Measurements from ENCODE around the gene CHRDL1.
"Not testable (repeated sequence)": the region's sequence is repeated elsewhere in the genome, so short reads cannot be mapped to it uniquely, and the experiment has no call there.

CHRDL1 gene, protein sequence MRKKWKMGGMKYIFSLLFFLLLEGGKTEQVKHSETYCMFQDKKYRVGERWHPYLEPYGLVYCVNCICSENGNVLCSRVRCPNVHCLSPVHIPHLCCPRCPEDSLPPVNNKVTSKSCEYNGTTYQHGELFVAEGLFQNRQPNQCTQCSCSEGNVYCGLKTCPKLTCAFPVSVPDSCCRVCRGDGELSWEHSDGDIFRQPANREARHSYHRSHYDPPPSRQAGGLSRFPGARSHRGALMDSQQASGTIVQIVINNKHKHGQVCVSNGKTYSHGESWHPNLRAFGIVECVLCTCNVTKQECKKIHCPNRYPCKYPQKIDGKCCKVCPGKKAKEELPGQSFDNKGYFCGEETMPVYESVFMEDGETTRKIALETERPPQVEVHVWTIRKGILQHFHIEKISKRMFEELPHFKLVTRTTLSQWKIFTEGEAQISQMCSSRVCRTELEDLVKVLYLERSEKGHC

DNA sequence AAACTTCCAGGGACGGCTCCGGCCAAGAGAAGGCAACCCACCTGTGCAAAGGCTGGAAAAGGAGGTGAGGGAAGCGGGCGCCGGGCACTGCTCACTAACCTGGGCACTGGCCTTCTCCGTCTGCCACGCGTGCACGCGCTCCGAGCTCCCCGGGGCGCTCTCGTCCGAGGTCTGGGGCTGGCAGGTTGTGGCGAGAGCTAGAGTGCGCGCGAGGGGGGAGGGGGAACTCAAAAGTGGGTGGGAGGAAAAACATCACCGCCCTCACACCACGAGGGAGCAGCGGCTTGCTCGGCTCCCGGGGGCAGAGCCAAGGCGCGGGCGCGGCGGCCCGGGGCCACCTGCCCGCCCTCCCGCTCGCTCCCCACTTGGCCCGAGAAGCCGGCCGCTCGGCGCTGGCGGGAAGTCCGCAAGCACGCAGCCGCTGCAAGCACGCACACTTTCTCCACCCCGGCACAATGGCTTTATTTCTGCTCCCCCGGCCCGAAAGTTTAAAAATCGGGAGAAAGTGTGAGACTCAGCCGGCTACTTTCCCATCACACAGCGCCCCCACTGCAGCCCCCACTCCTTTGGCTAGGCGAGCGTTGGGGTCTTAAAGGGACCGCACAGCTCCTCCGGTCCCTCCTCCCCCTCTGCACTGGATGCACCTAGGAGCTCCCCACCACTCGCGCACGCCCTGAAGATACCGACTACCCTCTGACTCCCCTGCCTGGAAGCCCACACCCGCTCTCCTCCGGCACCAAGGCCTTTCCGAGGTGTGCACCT lies at the start of gene CHRDL1:
Gene CHRDL1, minus strand, starts transcription at position 173 of the 762 bp plus-strand sequence. CDS start 3,636 bp downstream, outside the sequence.
- peak in 1 of 2 donors; percentile 1 for DNase-seq

DNA sequence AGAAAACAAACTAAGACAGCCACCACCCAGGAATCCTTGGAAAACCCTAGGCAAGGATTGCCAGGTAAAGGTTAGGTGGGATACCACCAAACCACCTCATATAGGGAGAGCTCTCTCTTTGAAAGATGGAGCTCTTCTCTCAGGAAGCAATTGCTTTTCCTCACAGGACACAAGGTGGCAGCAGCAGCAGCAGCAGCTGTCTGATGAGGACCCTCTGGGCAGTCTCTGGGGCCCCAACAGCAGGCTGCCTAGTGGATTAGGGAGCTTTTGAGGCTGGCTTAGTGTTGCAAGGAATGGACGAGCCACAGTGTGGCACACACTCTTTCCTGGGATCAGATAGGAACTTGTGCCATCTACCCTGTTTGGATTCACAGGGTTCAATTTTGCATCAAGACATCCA lies 41.4 kb upstream of the CHRDL1 start:
- no peak for DNase-seq

DNA sequence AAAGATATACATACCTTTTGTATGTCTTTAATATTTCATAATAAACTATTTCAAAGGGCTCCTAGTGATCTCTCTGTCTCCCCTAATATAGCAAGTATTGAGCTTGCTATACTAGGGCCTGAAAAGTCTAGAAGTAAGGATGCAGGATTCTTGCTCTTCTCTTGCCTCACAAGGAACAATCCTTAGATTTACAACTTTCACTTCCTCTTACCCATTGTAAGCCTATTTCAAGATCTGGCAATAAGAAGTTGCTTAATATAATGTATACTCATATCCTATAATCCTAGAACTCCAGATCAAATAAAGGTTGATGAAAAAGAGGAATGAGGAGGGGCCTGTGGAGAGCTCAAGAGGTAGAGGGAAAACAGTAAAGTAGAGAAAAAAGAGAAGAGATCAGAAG lies 40.8 kb upstream of the CHRDL1 start:
- DNase-seq = no peak

DNA sequence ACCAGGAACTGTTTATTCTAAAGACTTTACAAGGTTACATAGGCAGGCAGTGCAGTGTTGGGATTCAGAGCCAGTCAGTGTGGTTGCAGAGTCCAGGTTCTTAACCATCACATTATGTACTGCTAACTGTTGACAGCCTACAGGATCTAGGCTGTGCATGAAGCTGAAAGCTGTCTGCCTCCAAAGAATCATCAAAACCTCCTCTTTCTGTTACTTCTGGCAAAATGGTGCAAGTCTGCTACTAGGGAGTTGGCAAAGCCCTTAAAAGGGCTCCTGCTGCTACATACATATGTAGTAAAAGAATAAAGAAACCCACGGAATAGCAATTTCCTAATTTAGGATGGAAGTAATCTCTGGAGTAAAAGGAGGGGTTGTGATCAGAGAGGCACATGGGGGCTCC lies 40.4 kb upstream of the CHRDL1 start:
- no peak for DNase-seq

DNA sequence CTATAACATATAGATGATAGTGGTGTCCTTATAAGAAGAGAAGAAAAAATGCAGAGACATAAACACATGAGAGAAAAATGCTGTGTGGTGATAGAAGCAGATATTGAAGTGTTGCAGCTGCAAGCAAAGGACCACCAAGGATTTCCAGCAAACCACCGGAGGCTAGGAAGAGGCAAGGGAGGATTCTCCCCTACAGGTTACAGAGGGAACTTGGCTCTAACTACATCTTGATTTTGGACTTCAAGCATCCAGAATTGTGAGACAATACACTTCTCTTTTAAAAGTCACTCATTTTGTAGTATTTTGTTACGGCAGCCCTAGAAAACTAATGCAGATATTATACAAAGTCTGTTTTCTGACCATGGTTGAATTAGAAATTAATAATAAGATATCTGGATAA lies 30.4 kb upstream of the CHRDL1 start:
- DNase-seq = no peak

DNA sequence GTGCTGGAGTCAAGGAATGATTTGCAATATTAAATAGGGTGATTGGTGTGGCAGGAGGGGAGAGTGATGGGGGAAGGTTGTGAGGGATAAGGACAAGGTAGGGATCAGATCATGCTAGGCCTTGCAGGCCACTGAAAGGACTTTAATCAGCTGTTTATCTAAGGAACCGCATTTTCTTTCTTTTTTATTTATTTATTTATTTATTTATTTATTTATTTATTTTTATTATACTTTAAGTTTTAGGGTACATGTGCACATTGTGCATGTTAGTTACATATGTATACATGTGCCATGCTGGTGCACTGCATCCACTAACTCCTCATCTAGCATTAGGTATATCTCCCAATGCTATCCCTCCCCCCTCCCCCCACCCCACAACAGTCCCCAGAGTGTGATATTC lies 20.9 kb upstream of the CHRDL1 start:
- not testable (repeated sequence) for DNase-seq

DNA sequence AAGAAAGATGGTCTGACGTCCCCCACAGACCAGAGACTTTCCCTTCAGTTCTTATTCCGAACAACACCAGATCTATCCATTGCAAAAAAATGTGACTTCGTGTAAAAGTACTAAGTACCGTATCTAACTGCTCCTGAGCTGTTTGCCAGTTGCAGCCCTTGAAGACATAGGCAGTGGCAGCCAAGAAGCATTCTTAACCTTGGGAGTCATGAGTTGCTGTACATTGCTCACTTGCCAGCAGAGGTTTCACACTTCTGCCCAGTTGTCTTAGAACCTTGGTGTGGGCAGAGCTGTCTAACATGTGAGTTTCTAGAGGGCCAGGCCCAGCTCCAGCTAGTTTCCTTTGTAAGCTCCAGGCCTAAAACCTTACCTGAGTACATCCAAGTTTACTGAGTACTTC lies 10.5 kb upstream of the CHRDL1 start:
- no peak for DNase-seq

DNA sequence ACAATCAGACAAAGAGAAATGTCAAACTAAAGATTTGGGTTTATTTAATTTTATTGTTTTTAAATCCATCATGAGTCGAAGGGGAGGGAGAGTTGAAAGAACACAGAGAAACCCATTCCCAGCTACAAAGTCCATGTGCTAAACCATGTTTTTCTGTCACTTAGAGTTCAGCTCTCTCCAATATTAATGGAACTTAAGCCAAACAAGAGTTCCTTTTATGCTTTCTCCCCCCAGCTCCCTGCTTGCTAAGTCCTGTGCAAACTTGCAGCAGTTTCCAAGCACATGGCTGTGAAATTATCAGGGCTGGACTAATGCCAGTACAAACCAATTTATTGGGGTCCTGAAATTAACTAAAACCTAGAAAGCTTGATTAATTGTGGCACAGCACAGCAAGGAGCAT lies 9.7 kb upstream of the CHRDL1 start:
- DNase-seq = no peak

DNA sequence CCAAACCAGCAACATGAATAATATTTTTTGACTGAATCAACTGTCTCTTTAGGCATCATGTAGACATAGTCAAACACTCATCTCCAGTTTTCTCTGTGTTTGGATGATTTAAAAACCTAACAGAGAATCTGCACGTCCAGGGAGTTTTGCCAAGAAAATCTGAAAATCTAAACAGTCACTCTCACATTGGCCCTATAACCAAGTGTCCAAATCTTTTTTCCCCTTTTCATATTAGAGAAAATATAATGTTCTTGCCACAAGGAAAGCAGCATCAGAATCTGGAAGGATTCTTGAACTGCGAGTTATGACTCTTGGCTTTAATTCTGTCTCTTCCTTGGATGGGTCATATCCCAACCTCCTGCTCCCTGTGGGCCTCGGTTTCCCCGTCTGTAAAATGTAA lies 8.8 kb upstream of the CHRDL1 start:
- no peak for DNase-seq

DNA sequence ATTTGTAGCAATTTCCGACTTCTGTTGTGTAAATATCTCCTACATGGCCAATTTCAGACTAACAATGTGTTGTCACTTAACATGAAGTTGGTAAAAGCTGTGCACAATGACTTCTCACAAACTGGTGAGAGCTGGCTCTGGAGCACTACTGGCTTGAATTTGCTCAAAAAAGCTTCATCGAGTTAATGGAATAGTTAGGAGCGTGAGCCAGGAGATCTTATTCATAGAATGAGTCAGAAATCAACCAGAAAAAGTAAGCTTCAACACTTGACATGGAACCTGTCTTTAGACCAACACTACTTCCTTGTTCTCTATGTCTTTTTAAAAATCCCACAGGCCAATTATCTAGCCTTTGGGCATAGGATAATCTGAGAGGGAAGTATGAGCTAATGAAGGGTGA lies 7.9 kb upstream of the CHRDL1 start:
- no peak for DNase-seq

DNA sequence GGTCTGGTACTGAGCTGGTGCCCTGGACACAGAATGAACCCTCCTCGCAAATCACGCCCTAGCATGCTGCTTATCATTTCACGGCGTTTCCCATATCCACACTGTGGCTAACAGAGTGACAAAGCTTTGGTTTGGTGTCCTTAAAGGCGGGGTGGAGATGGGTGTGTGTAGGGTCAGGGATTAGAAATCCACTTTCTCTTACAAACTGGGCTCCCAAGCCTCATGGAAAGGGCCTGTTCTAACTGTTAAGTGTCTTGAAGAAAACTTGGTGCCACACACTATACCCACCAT lies 735 bp upstream of the CHRDL1 start:
- DNase-seq = no peak

DNA sequence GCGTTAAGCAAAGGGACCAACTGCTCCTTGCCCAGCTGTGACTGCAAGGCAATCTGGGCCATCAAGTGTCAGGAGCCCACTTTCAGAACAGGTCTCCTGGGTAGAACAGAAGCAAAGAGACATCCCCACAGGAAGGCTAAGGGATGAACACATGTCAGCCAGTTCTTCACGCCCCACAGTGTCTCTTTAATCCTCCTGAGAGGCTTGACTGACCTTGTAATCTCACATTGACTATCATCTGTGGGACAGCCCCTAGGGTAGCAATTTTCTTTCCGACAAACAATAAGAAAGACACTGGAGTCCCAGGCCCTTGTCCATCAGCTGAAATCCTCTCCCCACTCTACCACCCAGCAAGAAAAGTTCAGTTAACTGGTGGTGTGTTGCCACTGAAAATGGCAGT lies 1.0 kb downstream of the CHRDL1 start:
- DNase-seq = no peak

DNA sequence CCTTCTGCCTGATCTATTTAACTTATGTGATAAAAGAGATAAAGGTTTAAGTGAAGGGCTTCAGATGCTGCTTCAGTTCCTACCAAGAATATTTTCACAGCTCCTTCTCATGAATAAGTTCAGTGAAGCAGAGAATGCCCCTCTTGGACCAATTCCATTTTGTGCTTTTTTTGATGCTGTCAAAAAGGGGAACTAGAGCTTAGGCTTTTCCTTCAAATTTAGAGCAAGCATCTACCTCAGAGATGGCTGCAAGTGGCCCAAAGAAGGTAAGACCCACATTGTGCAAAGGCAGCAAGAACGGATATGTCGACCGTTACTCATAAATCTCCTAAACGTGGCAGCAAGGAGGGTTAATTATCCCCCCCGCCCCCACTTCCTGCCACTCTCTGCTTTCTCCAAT lies 4.5 kb downstream of the CHRDL1 start:
- no peak for DNase-seq

DNA sequence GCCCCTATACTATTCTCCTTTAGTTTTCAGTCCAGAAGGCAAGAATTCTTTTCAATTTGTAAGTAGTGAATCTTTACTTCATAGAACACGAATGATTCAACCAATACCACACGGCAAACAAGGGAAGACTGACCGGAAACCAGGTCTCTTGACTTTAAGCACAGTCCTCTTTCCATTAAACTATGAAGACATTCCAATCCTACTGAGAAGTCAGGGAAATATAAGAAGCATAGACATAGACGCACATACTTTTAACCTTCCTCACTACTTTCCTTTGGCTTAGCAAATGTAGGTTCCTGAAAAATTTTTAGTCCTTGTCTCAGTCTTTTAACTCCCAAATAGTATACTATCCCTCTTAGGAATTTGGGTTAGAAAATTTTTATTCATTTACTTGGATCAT lies 9.1 kb downstream of the CHRDL1 start:
- DNase-seq = no peak

DNA sequence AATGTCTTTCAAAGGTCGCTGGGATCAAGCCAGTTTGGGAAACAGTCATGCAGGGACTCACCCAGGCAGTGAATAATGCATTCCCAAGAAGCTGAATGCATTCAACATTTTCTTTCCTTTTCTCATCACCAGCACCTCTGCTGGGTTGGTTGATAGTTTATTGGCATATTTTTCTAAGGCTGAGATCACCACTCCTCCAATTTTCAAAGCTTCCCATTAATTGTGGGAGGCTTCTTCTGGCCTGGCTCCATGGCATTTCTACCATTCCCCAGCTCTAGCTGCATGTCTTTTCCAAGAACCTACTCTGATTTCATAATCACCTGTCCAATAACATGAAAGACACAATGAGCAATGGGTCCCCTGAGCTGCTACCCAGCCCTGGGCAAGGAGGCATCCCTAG lies 35.8 kb downstream of the CHRDL1 start:
- DNase-seq = no peak

DNA sequence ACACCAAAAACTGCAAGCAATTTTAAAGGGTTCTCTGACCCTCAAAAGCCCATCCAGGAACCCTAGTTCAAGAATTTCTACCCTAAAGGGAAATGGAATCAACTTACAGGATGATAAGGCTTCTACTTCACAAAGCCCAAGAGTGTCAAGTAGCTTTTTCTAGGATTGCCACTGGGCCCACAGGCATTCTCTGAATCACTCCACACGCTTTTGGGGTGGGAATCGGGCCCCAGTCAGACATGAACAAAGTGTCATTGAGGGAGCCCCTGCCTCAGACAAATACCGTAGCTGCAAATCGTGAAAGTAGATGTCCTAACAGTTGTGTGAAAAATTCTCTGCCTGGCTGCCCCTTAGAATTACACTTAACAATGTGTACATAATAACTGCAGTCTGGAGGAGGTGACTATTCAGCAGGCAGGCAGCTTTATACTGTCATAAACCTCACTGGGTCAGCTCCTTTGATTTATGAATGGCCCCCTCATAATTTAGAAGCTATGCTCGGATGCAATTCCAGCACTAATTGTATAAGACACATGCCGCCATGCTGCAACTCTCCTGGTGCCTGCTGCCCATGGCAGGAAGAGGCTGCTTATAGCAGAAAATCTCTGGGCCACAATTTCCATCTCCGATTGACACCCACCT lies 36.7 kb downstream of the CHRDL1 start:
- no peak for DNase-seq

DNA sequence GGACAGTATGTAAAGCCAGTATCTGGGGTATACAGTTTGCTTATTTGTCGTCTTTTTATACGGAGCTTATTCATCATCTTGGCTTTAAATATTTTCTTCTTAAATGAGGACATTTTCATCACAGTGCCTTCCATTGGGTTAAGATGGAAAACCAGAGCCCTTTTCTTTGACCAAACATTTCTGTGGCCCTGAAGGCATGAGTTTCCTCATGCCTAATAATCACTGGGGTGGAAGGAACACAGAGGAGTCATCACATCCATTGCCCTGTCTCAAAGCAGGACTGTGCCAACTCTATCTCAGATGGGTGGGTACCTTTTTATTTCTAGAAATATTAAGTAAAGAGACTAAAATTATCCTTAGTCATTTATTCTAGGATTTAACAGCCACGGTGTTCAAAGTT lies 40.0 kb downstream of the CHRDL1 start:
- no peak for DNase-seq

DNA sequence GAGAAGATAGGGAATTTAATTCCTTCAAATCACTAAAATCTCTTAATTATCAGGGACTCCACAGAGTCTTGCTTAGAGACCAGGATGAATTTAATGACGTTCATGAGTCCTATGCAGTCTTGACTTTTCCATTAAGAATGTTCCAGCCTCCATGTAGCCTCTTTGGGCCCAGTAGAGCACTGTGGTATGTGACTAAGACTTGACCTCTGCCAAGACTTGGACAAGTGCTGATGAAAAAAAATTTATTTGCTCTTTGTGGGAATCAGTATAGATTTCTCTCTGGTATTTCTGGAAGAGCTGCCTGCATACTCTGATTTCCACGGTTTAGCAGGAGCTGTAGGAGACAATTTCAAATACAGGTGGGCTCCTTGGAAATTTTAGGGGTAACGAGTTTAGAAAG lies 40.6 kb downstream of the CHRDL1 start:
- DNase-seq = no peak

DNA sequence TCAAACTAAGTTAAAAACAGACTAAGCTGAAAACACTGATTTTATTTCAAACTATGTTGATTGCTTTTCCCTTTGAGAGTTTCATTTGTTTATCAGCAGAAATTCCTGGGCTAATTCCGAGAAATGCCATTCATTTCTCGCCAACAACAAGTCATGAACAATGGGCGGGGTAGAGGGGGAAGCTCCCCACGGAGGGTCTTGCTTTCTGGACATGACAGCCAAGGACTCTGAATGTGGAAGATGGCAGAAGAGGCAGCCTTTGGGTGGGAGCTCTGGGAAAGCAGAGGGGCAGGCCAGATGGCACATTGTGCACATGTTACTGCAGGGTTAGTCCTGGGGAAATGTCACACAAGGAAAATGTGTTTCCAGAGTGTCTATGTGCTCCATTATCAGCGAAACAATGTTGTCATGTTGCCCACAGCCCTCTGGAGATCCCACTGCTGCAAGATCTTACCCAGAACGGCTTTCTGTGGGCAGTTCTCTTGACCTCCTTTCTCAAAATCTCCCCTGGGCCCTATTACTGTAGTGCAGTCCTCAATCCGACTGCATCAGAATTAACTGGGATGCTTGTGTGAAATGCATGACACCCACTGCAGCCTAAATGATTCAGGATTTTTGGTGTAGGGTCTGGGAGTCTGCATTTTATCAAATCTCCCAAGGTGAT lies 45.0 kb downstream of the CHRDL1 start:
- no peak for DNase-seq

DNA sequence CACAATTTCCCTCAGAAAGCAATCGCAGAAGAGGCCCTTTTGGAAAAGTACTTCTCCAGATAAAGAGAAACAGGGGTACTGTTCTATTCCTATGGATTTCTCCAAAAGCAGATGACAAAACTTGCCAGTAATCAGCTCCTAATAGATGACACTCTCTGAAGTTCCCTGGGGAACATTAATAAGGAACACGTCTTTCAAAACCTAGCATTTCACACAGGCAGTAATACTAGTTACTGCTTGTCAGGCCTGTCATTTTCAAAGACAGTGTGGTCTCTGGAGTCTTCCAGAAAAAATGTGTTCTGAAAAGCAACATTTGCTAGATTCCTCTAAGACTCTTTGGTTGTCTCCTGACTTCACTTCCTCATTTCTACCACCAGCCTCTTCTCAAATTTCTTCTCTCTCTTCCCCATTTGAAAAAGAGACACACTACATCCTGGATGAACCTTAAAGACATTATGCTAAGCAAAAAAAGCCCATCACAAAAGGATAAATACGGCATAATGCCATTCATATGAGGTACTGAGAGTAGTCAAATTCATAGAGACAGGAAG lies 47.3 kb downstream of the CHRDL1 start:
- DNase-seq = no peak

DNA sequence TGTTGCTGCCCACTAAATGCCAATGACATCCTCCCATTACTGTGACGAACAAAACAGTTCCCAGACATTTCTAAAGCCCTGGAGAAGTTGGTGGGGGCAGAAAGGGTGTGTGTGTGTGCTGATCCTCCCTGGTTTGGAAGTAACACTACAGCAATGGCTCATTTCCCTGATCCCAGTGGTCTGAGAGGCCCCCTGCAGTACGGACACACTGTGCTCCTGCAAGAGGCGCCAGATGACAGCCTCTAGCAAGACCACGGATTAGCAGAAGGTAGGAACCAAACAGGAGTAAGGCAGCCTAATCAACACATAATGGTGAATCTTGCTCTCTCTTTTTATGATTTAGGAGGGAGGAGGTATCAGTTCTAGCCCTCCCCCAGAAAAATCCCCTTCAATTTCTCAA lies 49.6 kb downstream of the CHRDL1 start:
- DNase-seq = no peak

DNA sequence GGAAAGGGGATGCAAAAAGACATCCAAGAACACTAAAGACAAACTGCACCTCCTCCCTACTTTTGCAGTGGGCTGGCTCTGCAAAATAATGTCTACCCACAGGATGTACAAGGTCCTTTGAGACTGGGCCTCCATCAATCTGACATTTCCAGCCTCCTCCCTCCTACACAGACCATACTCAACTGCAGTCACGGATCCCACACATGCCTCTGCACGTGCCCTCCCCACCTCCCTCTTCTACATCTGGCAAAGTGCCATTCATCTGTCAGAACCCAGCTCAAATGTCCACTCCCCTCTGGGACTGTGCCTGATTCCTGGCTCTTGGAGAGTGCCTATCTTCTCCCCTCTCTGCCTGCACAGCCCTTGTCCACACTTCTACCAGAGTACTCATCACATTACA lies 50.3 kb downstream of the CHRDL1 start:
- DNase-seq = no peak

DNA sequence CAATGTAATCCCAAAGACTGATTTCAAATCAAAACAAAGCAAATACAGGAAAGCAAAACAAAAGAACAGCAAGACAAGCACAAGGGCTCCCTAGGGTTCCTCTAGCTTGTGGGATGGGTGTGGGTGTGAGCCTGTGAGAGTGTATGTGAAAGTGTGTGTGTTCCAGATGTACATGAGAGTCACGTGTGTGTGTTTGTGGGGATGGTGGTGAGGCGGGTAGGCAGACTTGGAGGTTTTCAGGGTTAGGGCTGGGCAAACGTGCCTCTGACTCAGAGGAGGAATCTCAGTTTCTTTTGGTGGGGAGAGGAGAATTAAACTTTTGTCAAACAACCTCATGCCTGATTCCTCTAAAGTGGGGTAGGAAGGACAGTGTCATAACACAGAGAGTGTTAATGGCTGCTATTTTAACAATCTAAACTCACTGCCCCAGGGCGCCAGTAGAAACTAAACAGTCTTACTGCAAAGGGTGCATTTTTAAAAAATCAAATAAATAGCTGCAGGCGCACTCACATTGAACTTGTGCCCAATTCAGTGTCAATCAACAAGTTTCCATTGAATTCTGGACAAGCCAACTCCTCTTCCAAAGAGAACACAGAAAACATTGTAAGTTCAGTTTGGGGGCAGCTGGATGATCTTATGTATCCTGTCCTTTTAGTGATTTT lies 51.8 kb downstream of the CHRDL1 start:
- DNase-seq = no peak
